Upper lobe of right lung (tissue), 1 donor: Measurements from ENCODE around the gene COG6. TPM values are rescaled to one million over a fixed set of nuclear protein-coding genes. Genes with fewer than 3 reads are reported as not detected.

Source experiments
- ATAC-seq: fragments of 200-7000 bp; cut with Tn5 transposase; one replicate; pipeline ENCODE4 v1.9.1; 2020; ENCODE audit warnings: mild to moderate bottlenecking, moderate library complexity
- DNase-seq: peaks from one replicate; pipeline ENCODE4 v3.0.0-alpha.2; 2020
- H3K27ac ChIP-seq: fragments of 200-600 bp; one replicate; pipeline ENCODE4 v1.8.0; 2022
- H3K27me3 ChIP-seq: fragments of 200-600 bp; one replicate; pipeline ENCODE4 v1.8.0; 2022; ENCODE audit warnings: mild to moderate bottlenecking
- H3K36me3 ChIP-seq: fragments of 200-600 bp; one replicate; pipeline ENCODE4 v1.8.0; 2022
- H3K4me1 ChIP-seq: fragments of 200-600 bp; one replicate; pipeline ENCODE4 v1.8.0; 2022
- H3K4me3 ChIP-seq: fragments of 200-600 bp; one replicate; pipeline ENCODE4 v1.8.0; 2022; ENCODE audit warnings: mild to moderate bottlenecking
- H3K9me3 ChIP-seq: fragments of 200-600 bp; one replicate; pipeline ENCODE4 v1.8.0; 2022
- CTCF ChIP-seq: fragments of 200-600 bp; IDR thresholded peaks from one replicate; pipeline ENCODE4 v1.8.0; 2022; ENCODE audit warnings: antibody characterized with exemption
- intact Hi-C: fragments of 100-400 bp; cut with DNase I; formaldehyde crosslinking; loops from one replicate; pipeline ENCODE4 v1.11.0; 2022
- microRNA-seq: library from miRNA; unstranded; fragments of <30 nt; microRNA quantifications from one replicate; pipeline ENCODE4 v1.2.0, GENCODE V29; 2020; ENCODE audit warnings: borderline microRNAs expressed
- total RNA-seq: library from RNA; stranded (reverse); fragmentation: NEBNext Ultra II Directional; extraction: Animal tissue kit (Norgen Biotek cat#: 25700); gene quantifications from one replicate; pipeline ENCODE4 v1.2.1, GENCODE V29; 2021
- donor health status: DM: no; HTN: yes; CAD: no; lungs with severe emphysema.

COG6 gene
- total RNA-seq, 1 donor from 2014 or later: 34.4 TPM

DNA sequence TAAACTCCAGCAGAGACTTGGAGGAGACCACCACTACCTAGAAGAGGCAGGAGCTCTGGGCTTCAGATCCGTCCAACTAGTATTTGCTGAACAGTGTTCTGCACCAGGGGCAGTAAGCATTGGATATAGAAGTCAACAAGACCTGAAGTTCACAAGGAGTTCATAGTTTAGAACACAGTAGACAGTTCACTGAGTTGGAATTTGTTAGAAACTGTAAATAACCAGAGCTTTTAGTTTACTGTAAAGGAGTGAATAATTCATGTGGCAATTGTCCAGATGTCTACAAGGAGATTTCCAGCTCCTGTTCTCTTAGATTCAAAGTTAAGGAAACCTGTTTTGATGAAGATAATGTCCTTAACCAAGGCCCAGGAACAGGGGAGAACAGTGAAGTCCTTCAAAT is 128.9 kb downstream of the COG6 start:
- Histone ChIP-seq H3K9me3 (no peaks in the 10 kb centered on the region), H3K27ac (no peak overlapping the region), H3K4me1 (no peaks in the 10 kb centered on the region), H3K36me3 (no peaks in the 10 kb centered on the region), H3K27me3 (no peaks in the 10 kb centered on the region), H3K4me3 (no peak overlapping the region)
- intact Hi-C loops: no loop called here
- no peak for ATAC-seq
- no peak for DNase-seq
- no peak for TF ChIP-seq CTCF

DNA sequence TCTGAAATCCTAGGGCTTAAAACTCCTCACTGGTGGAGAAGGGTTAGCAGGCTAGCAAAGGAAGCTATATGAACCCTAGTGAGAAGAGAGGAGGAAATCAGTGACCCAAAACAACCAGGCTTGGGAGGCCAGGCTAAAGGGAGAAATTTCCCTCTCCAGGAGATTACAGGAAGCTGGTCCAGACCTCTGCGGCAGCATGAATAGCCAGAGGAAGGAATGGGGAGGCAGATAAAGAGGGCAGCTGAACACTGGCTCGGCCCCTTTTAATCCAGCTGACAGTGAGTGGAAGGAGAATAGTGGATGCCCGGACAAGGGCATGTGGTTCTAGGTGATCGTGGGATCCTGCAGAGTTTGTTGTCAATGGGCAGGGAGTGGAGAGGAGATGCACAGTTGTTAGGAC is 130.6 kb downstream of the COG6 start:
- ATAC-seq (no peak), DNase-seq (no peak)
- H3K4me3 ChIP-seq: no peak overlapping the region
- H3K27ac ChIP-seq: no peak overlapping the region
- TF ChIP-seq CTCF: no peak
- H3K36me3 ChIP-seq: no peaks in the 10 kb centered on the region
- H3K4me1 ChIP-seq: no peaks in the 10 kb centered on the region
- H3K9me3 ChIP-seq: no peaks in the 10 kb centered on the region
- no peaks in the 10 kb centered on the region for H3K27me3 ChIP-seq
- intact Hi-C loops: no loop called here

DNA sequence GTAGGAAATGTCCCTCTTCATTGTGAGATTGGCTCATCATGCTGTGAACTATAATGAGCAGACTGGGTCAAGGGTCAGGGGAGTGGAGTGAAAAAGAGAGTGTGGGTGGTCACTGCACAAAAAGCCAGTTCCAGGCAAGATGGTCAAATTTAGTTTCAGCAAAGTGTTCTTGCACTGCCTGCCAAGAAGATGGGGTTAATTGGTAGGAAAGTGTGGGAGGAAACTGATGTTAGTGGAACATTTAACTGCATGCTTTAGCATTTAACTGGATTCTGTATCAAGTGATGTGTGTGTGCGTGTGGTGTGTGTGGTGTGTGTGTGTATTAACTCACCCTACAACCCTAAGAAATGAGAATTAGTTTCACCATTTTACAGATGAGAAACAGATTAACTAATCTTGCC is 131.6 kb downstream of the COG6 start:
- ATAC-seq (no peak), DNase-seq (no peak)
- intact Hi-C loops: no loop called here
- Histone ChIP-seq H3K27ac (no peak overlapping the region), H3K27me3 (no peaks in the 10 kb centered on the region), H3K4me3 (no peak overlapping the region), H3K9me3 (no peaks in the 10 kb centered on the region), H3K4me1 (no peaks in the 10 kb centered on the region), H3K36me3 (no peaks in the 10 kb centered on the region)
- TF ChIP-seq CTCF: no peak

- Histone ChIP-seq H3K27ac (no peak overlapping the region), H3K36me3 (no peaks in the 10 kb centered on the region), H3K4me1 (no peaks in the 10 kb centered on the region), H3K27me3 (no peaks in the 10 kb centered on the region), H3K9me3 (no peaks in the 10 kb centered on the region), H3K4me3 (no peak overlapping the region)
- no peak for DNase-seq
- intact Hi-C loops: no loop called here
- no peak for ATAC-seq
- no peak for TF ChIP-seq CTCF
These were observed 132.6 kb downstream of the COG6 start for GRCh38 chr13:39788102-39788501.

- Histone ChIP-seq H3K27ac (no peak overlapping the region), H3K27me3 (no peaks in the 10 kb centered on the region), H3K4me3 (no peak overlapping the region), H3K4me1 (no peaks in the 10 kb centered on the region), H3K9me3 (no peaks in the 10 kb centered on the region), H3K36me3 (no peaks in the 10 kb centered on the region)
- ATAC-seq: no peak
- no peak for DNase-seq
- intact Hi-C loops: no loop called here
- no peak for TF ChIP-seq CTCF
These were observed 134.0 kb downstream of the COG6 start for GRCh38 chr13:39789451-39789850.

Small RNAs within 50 kb of the gene (microRNA-seq; reads per million reads assigned to microRNA genes)
- gene MIR4305: not detected

Other genes starting within 250 kb of the COG6 start
- 80.0 TPM for gene LHFPL6, start 52.5 kb upstream of the COG6 start, total RNA-seq